Activated T-cell treated with anti-CD3 and anti-CD28 coated beads for 24 hours (primary cell): ENCODE results near the gene CRPPA.

ENCODE experiments used
- DNase-seq: peaks from one replicate; pipeline ENCODE4 v3.0.0-alpha.2; 2020; ENCODE audit warnings: low read depth

The CRPPA gene

DNA sequence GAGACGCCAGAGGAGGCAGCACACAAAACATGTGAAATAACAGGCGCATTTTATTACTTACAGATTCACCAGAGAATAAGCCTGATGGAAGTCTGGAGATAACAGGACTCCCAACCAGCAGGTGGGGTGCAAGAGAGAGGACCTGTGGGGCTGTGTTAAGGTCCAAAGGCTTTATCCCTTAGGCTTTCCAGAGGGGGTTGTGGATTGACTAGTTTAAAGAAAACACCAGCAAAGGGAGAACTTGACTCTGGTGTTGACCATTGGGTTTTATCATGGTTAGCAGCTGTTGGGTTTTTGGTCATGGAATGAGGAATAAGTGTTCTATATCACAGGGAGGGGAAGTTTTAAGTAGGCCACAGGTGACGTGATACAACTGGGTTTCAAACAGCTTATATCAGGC is 1.6 kb upstream of the CRPPA start:
- DNase-seq = no peak

DNA sequence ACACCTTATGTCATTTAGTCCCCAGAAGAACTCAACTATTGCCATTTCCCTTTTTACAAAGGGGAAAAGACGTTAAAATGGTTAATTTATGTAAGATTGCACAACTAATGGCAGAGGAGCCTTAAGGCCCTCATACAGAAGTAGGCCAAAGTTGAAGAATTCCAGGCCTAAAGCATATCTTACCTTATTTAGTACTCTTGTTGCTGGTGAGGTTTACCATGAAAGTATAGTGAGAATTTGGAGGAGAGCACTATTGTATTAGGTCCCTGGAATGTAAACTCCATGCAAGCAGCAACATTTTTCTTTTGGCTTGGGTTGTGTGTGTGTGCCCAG is 731 bp upstream of the CRPPA start:
- no peak for DNase-seq

DNA sequence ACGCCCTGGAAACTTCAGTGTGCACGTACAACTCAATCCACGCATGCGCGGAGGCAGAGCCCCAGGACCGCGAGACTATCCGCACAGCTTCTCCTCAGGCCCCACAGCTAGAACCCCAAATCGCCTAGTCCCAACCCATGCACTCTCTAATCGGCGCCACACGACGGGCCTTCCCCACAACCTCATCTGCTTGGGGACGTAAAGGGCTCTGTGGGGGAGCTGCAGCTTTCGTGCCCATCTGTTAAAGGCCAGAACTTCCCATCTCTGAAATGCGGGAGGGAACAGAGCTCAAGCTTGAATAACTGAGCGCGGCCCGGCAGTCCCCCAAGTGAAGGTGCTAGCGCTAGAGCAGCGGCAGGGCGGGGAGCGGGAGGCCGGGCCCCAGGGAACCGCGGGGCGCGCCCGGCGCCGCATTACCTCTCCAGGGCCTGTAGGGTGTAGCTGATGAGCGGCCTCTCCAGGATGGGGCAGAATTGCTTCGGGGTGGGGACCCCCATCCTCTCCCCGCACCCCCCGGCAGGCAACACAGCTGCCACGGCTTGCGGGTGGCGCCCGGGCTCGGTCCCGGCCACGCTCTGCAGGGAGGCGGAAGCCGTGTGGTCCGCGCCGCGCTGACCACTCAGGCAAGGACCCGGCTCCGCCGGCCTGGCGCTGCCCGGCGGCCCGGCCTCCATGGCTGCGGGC is 547 bp downstream of the CRPPA start:
- DNase-seq = peak; percentile 78

DNA sequence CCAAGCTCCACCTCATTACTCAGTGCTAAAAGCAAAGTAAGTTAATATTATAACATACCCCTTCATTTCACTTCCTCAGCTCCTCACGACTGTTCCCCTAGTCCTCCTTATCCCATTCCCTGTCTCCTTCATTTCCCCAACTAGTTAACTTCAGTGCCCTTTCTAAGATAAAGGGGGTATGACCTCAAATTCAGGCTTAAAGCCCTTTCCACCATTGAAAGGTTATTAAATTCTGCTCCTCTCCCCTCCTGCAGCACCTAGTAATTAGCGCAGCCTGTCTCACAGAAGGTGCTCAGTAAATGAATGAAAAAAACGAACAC is 1.0 kb downstream of the CRPPA start:
- no peak for DNase-seq

DNA sequence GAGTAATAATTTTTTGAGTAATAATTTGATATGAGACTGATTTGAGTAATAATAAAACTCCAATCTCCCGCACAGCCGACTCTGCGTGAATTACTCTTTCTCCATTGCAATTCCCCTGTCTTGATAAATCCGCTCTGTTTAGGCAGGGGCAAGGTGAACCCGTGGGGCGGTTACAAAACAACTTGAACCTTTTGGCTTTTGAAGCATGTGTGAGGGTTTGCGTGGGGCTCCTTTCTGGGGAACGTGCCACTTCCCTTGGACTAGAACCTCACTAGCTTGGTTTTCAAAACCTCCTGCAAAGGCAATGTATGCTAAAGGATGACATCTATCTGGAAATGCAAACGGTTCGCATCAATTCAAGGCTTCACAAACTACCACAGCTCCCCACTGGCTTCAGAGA is 1.5 kb downstream of the CRPPA start:
- DNase-seq = no peak

DNA sequence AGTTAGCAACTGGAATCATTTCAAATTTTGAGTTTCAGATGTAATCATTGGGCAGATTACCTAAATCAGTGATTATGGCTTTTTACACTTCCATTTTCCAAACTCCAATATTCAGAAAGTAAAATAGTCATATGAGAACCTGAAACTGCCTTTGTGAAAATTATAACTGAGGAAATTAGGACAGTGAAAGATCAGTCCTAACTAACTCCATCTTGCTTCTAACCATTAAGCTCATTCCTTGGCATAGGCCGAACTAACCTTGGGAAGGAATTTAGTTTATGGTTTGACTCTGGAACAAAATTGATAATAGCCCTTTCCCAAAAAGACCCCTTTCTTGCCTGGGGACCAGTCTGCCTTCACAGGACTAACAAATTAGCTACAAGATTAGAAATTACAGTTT is 2.2 kb downstream of the CRPPA start:
- DNase-seq = no peak

DNA sequence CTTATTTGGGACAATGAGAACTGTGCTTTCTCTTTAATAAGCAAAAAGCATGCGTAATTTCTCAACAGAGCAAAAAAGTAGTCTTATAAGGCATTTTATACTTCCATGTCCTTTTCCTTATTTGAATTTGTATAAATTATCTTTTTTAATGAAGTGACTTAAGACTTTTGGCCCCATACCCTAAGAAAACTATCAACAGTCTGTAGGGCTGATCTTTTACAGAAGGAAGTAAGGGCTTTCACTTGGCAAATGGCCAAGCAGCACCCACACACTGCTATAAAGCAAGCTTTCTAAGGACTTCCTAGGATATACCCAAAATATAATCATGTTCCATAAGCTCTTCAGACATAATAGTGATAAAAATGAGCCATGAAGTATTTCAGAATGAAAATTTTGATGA is 3.4 kb downstream of the CRPPA start:
- DNase-seq = no peak

DNA sequence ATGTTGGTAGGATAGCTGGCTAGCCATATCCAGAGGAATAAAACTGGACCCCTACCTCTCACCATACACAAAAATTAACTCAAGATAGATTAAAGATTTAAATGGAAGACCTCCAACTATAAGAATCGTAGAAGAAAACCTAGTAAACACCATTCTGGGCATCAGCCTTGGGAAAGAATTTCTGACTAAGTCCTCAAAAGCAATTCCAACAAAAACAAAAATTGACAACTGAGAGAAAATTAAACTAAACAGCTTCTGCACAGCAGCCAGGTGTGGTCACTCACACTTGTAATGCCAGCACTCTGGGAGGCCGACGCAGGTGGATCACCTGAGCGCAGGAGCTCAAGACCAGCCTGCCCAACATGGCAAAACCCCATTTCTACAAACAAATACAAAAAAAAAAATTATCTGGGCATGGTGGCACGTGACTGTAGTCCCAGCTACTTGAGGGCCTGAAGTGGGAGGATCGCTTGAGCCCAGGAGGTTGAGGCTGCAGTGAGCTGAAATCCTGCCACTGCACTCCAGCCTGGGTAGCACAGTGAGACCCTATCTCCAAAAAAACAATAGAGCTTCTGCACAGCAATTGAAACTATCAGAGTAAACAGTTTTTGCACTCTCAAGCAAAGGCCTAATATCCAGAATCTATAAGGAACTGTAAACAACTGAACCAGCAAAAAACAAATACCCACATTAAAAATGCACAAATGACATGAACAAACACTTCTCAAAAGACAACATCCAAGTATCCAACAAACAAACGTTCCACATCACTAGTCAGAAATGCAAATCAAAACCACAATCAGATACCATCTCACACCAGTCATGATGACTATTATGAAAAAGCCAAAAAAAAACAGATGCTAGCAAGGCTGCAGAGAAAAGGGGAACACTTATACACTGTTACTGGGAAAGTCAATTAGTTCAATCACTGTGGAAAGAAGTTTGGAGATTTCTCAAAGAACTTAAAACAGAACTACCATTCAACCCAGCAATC is 4.8 kb downstream of the CRPPA start:
- DNase-seq = no peak

DNA sequence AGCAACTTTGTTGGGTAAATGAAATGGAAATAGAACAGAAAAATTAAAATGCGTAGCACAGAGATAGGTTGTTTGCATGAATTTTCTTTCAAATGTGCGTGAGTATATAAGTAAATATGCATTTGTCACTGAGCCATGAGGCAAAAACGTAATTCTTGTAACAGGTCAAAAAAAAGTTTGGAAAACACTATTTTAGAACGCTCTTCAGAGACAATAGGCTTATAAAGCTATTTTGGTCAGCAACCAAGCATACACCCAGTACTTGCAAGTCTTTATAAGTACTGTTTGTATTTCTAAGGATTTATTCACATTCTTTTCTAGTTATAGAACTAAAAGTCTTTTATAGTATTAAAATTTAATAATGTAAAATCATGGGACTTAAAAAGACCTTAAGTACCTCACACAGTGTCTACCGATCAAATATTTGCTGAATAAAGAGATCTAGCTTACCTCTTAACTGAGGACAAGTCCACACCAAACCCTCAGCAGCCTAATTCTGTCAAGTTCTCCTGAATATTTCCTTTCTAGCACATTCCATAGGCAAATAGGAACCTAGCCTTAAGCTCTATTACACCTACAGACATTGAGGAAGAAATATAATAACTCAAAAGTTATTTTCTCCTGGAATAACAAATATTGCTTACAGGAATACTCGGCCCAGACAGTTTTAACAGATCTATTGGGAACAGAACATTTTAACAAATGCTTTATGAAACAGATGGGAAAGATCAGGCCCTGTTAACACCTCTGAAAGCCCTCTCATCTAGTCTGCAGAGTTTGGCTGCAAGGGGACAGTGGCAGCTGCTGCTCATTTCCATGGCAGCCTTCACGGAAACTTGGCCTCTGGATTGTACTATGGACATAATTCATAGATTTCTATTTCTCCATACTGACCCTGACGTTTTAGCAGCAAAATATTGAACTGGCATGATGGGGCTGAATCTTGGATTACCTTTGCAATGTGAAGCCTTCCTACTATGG is 8.8 kb downstream of the CRPPA start:
- DNase-seq = no peak

DNA sequence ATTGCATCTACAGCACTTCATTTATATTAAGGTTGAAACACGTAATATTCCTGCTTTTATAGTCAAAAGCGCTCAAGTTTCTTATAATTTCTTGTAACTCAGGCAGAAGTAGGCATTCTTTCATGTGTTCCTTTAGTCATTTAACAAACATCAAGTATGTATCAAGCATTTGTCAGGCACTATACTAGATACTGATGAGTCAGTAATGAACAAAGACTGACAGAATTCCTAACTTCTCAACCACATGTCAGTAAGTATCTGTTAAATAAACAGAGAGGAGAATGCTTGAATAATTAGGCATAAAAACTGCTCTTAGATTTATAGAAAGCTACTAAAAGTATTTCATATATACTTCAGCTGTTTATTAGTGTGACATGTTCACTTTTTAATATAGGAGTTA is 9.9 kb downstream of the CRPPA start:
- no peak for DNase-seq

DNA sequence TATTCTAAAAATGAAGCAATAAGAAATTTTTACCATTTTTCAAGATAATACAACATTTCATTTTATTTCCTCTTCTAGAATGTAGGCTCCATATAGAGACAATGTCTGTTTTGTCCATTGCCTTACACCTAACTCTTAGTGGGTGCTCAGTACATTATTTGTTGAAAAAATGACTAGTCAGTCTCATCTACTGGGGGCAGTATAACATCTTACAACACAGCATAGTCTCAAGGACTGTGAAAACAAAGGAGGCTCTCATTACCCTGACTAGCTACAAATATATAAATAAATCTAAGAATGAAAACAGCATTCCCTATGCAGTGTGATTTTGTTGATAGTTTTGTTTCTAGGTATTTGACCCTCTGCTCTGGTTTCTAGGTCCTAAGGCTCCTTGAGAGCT is 11.6 kb downstream of the CRPPA start:
- no peak for DNase-seq

DNA sequence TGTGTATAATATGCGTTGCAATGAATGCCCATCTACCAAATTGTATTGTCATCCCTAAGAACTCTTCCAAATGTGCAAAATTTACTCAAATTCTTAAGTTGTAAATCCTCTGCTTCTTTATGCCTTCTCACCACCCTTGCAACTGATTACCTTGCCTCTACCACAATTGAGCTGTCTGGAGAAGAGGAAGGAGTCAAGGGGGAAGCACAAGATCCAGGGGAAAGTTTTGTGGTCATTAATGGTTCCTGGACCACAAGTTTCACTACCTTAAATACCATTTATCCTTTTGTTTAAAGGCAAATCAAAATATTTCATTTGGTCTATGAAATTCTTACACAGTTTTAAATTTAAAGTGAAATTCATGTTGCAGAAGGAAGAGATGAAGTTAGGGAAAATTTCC is 16.7 kb downstream of the CRPPA start:
- no peak for DNase-seq

DNA sequence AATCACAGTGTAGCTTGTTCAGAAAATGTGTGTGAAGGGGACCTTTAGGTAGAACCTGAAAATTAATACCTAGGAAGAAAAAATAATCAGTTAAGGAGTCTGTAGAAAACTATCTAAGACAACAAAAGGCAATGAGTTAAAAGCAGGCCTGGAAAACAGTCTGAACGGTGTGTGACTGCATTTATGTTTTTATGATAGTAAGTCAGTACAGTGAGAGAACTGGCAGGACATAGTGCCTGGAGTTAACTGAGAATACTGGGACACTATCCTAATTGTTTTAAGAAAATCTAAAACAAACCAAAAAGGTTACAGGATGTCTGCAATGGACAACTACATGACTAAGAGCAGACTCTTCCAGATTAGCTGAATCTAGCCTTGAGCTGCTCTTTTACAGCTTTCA is 17.9 kb downstream of the CRPPA start:
- DNase-seq = no peak

DNA sequence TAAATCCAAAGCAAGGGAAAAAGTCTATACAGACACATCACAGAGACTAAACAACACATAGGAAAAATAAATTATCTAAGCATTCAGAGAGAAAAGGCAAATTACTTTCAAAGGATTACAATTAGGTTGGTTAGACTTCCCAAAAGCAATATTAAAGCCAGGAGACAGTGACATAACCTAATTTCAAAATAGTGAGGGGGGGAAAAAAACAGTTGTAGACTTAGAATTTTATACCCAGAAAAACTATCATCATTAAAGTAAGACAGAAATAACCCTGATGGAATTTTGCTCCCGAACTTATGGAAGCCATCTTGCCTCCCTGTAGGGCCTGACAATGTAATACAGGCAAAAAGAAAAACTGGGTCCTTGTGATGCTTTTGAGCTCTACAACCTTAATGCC is 18.4 kb downstream of the CRPPA start:
- no peak for DNase-seq

DNA sequence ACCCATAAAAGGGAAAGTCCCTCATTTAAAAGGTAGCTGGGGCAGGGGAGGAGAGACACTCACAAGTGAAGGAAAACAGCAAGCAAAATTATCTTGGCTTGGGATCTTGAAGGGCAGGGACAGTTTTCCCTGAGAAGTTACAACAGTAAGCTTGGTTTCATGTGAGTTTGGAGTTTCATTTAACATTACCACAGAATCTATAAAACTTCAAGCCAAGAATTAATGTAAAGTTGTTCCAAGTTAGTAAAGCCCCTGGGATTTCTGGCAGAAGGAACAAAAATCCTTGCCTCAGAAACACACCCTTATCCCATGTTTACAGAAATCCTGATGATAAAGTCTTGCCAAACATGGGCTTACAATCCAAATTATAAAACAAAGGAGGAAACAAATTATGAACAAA is 19.2 kb downstream of the CRPPA start:
- DNase-seq = no peak

DNA sequence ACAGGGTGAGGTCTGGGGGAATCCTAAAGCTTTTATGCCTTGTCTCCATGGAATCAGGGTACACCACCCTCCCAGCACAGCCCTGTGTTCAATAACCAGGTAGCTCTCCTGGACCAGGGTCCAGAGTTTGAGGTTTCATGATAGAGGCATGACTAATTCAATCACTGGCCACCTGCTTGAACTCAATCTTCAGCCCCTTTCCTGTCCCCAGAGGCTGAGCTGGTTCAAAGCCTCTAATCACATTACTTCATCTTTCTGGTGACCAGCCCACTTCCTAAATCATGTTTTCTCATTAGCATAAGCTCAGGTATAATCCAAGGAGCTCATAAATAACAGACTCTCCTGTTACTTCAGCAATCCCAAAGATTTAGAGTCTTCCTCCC is 20.5 kb downstream of the CRPPA start:
- no peak for DNase-seq

DNA sequence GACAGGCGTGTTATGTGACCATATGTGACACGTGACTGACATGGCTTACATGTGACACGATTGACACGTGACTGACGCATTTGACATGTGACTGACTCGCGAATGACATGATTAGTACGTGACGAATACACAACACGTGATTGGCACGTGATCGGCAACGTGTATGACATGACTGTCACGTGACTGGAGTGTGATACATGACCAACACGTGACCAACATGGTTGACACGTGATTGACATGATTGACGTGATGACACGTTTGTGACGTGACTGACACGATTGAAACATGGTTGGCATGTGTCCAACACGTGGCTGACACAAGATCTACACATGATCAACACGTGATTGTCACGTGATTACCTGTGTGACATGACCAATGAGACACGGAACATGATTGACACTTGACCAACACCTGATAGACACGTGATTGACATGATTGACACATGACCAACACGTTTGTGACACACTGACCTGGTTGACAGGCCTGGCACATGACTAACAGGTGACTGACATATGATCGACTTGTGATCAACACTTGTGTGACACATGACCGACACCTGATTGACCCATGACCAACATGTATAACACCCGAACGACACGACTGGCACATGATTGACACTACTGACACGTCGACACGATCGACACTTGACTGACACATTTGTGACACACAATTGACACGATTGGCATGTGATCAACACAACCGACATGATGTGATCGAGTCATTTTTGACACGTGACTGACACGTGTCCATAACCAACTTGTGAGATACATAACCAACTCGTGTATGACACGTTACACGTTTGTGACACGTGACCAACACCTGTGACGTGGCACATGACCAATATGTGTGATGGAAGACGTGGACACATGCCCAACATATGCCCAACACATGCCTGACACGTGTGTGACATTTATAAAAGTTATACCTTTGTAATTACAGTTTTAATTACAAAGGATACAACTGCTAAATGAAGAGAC is 21.1 kb downstream of the CRPPA start:
- no peak for DNase-seq

DNA sequence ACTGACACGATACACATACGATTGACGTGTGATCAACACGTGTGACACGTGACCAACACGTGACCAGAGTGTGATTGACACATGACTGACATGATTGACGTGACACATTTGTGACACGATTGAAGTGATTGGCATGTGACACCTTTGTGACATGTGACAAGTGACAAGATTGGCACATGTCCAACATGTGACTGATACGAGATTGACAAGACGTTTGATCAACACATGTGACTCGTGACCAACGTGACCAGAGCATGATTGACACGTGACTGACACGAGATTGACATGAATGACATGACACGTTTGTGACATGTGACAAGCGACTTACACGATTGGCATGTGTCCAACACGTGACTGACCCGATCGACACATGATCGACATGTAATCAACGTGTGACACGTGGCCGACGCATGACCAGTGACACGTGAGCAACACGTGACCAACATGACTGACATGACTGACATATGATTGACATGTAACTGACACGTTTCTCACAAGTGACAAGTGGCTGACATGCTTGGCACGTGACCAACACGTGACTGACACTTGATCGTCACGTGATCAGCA is 22.0 kb downstream of the CRPPA start:
- no peak for DNase-seq

DNA sequence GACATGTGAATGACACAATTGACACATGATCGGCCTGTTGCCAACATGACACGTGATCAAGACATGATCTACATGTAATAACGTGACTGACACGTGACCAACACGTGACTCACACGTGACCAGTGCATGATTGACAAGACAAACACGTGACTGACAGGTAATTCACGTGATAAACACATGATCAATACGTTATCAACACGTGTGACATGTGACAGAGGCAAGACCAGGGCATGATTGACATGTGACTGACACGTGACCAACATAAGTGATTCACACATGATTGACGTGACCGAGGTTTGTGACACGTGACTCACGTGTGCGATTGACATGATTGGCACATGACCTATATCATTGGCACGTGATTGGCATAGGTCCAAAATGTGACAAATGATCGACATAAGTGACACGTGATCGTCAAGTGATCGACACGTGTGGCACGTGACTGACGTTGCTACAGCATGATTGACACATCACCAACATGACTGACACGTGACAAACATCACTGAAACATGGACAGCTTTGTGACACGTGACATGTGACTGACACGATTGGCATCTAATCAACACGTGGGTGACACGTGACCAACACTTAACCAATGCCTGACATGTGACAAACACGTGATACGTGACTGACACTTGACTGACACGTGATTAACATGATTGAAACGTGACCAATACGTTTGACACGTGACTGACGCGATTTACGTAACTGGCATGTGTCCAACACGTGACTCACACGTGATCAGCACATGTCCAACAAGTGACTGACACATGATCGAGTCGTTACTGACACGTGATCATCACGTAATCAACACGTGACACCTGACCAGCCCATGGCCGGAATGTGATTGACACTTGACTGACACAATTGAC is 23.0 kb downstream of the CRPPA start:
- DNase-seq = no peak

DNA sequence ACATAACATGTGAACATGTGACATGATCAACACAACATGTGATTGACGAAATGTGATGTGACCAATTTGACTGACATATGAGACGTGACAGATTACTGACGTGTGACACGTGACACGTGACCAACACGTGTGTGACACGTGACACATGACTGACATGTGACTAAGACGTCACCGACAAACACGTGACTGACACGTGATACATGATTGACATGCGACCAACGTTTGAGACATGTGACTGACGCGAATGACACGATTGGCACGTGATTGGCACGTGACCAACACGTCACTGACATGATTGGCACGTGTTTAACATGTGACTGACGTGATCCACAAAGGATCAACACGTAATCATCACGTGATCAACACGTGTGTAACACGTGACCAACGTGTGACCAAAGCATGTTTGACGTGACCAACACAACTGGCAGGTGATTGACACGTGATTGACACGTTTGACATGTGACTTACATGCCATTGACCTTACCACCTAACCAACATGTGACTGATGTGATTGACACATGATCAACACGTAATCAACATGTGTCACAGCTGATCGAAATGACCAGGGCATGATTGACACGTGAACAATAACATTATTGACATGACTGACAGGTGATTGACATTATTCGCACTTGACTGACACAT is 23.7 kb downstream of the CRPPA start:
- no peak for DNase-seq
